Measurements from ENCODE around the gene KIAA0825.

KIAA0825 gene

DNA sequence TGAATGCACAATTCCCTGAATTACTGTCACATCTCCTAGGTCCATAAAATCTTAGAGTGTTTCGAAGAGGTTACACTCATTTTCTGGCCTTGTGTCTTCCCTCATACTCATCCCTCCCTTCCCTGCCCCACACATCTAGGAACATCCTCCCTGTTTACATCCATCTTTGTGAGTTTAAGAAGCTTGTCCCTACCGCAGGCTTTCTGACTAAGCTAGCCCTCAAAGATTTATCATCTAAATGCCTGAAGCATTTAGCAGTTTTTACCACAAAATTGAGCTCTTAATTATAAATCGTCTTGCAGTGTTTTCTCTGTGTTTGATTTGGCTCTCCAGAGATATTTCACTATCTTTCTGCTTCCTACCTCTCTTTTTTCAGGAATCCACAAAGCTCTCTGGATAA, 374.8 kb downstream of the KIAA0825 start:
- no peak for DNase-seq (ENCODE audit: low spot score)

DNA sequence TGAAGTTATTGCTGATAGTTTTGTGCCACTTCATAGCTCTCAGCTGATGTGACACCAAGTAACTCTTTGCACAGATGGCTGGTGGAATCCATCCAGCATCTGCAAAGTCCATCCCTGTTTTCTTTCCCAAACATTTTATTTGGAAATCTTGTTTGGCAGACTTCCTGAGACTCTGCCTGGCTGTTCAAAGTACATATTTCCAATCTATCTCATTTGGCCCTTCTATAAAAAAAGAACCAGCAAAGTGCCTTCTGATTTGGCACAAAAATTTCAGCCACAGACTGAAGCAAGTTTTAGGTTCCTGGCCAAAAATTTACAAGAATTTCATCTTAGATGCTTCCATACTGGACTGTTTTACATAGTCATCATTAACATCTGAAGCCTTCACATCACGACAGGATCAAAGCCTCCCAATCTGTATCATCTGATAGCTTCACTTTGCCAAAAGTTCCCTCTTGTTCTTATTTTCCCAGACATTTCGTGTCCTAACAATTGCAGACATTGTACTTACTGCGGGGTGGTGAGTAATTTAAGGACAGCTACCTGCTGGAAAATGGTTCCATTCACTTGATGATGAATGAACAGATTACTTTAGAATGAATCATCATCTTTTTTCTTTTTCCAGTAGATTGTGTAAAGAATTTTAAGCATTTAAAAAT, 377.3 kb downstream of the KIAA0825 start:
- DNase-seq (ENCODE audit: low spot score), result no peak

DNA sequence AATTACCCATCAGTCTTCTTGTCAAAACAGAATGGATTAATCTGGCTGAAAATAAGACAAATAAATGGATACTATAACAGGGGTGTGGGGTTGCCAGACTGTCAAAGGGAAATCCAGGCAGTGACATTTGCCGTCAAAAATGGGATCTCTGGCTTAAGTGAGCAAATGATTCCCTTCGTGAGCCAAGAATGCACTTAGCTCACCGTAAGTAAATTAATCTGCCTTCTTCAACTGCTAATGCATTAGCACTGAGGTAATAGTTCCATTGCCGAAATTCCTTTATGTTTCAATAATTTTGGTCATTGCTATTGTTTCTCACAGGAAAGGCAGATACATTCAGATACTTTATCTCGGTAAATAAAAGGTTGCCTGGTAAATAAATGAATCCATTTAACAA, 377.8 kb downstream of the KIAA0825 start:
- DNase-seq (ENCODE audit: low spot score), result no peak

DNA sequence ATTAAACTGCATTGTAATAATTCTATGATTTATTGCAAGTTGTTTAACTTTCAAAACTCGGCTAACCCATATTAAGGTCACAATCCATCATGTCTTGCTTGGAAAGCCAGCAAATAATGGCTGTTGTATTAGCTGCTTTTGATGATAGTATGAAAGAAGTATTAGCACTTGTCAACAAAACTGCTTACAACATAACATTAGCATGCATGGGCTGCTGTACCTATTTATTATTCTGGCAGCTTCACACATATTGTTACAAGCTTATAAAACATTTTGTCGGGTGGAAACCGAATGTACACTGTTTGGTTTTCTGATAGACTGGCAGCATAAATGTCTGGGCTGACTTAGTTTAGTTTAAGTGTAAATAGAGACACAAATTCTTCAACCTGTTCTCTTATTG, 378.3 kb downstream of the KIAA0825 start:
- no peak for DNase-seq (ENCODE audit: low spot score)

DNA sequence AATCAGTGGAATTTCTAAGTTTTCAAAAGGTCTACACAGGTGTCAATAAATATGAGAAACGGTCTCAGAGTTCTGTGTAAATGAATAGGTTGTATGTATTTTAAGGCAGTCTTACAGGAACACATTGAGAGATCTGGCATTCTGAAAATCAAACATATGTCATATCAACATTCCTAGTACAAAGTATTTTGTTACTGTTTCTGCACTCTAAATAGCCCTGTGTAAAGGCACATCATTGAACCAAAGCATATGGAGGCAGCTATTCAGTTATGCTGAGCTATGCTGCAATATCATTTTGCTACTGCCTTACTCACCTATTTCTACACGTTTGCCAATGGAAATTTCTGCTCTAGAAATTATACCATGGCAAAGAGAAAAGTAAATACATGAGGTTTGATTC, 379.1 kb downstream of the KIAA0825 start:
- DNase-seq (ENCODE audit: low spot score), result no peak

DNA sequence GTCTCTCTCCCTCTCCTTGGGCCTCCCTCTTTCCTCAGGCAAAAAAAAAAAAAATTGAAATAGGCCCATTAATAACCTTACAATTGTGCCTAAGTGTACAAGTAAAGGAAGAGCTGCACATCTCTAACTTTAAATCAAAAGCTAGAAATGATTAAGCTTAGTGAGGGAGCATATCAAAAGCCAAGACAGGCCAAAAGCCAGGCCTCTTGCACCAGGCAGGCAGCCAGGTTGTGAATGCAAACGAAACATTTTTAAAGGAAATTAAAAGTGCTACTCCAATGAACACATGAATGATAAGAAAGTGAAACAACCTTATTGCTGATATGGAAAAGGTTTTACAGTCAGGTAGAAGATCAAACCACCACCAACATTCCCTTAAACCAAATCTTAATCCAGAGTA, 383.4 kb downstream of the KIAA0825 start:
- no peak for DNase-seq (ENCODE audit: low spot score)

DNA sequence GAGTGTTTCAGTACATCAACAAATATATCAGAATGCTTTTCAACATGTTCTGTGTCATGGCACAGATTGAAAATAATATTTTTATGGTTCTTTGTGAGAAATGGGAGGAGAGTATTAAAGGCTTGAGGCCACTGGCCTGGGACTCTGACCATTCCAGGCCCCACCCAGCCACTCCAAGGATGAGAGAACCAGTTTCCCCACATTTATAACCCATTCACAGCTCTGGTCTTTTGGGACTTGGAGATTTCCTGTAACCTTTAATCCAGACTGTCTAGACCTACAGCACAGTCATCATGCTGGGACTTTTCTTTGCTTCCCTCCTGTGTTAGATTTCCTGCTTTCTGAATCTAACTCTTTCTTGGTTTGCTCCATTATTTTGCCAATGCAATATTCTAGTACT, 389.6 kb downstream of the KIAA0825 start:
- DNase-seq (ENCODE audit: low spot score), result no peak

DNA sequence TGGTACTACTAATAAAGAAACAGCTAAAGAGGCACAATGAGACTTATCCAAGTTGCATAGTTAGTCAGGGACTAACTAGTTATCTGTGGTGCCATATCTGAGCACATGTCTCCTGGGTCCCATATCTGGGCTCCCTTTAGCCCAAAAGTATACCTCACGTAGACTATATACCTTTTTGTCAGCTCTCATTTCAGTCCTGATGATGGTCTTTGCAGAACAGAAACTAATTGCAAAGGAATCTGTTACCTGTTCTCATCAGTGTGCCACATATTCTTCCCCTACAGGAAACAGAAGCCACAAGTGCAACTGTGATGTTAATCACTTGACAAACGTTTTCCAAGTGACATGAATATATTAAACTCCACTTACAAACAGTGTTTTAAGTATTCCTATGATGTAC, 395.2 kb downstream of the KIAA0825 start:
- no peak for DNase-seq (ENCODE audit: low spot score)

DNA sequence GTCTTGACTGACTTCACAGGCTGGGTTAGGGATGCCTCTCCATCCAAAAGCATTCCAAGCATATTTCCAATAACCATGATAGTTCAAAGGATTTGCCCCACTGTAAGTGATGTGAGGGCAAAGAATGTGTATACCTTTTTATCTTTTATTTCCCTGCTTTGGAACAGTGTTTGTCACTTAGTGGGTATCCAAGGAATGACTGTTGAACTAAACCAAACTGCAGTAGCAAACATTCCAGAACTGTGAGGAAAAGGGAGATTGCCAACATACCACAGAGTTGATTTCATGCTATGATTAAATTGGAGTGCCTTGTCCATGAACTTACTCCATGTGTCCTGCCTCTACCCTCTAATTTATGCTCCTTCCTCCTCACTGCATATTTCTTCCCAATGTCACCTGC, 400.0 kb downstream of the KIAA0825 start:
- DNase-seq (ENCODE audit: low spot score), result no peak

DNA sequence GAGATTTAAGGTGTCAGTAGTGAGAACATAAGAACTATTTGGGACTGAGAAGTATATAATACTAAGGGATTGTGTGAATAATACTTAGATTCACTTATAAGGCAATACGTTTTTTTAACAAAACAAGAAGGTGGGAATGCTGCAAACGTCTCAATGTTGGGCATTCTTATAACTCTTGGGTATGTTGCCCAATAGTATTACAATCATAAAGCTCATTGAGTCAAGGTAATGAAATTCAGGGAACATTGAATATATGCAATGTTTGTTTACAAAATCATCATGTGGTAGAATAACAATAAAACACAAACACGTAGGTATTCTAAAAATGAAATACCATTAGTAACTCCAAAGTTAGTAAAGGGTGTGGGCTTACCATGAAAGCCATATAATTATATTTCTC, 400.7 kb downstream of the KIAA0825 start:
- DNase-seq (ENCODE audit: low spot score), result no peak

DNA sequence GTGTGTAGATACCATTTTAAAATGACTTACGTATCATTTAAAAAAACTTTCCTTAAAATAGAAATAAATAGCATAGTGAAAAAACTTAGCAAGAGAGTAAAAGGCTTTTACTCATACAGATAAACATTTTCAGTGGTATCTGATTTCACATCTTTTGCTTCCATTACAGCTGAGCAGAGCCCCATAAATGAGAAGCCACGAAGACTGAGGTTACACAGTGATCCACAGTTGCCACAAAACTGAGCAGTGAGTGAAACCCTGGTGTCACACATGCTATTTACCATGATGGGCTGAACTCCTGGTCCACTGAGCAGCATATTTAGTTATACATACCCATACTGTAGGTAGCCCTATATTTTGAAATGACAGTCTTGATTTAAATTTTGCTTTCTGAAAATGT, 401.2 kb downstream of the KIAA0825 start:
- no peak for DNase-seq (ENCODE audit: low spot score)

DNA sequence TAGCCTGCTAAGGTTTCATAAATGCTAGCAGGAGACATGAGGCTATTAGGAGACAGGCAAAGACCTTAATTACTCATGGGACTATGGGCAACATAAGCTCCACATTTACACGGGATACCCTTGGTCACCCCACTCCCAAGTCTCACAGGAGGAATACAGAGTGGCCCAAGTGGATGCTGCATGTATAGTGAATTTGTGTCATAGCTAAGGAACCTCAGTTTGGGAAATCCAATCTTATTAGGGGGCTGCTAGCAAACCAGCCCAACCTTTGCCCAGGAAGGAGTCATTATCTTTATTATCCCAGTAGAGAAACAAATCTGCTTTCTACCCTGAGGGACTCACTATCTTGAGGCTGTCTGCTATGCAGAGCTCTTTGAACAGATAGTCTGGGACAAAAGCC, 405.9 kb downstream of the KIAA0825 start:
- DNase-seq (ENCODE audit: low spot score), result no peak

DNA sequence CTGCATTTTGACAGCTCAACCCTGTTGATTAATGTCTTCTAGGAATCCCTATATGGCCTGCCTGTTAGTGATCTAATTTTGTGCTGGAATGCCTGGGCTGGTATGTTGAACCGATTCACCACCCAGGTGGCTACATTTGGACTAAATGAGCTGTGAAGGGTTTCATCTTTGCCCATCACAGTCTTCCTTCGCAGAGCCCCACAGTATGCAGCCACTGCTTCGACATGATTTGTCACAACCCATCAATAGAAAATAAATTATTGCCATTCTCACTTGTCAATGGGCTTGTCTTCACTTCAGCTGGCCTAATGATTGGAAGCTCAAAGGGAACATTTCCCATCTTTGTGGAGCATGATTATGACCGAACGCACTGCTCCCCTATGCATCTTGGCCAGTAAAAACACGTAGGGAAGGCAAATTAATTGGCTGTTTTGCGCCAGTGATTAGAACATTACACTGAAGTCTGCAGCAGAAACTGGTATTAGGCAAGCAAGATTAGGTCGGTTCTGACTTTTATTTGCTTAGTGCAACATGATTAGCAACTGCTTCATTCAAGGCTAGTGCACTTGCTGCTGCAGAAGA, 408.5 kb downstream of the KIAA0825 start:
- no peak for DNase-seq (ENCODE audit: low spot score)

DNA sequence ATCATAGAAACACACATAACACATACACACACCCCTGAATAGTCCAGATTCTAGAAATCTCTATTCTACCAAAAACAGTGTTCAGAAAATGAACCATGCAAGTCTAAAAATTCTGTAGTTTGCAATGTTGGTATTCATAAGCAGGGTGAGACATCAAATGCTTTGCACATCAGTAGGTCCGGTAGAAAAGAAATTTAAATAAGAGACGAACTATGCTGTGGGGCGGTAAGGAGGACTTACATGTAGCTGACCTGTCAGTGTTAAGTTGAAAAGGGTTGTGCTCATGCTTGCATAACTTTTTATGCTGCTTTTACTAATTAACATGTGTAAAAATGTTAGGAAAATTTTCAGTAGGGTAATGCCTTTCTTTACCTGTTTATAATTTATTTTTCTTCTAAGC, 409.1 kb downstream of the KIAA0825 start:
- no peak for DNase-seq (ENCODE audit: low spot score)

DNA sequence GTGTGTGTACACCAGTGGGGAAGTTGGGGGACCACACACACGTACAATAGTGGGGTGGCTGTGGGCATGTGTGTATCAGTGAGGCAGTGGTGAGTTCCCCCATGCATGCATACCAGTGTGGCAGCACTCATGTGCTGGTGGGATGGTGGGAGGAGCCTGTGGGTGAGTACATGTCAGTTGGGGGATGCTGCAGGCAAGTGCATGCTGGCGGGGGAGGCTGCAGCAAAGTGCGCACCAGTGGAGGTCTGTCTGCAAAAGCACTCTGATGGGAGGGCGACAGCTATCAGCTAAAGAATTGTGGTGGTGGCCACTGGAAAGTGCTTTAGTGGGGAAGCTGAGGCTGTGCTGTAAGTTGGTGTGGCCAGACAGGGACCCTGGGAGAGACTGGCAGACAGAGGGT, 418.8 kb downstream of the KIAA0825 start:
- no peak for DNase-seq (ENCODE audit: low spot score)

DNA sequence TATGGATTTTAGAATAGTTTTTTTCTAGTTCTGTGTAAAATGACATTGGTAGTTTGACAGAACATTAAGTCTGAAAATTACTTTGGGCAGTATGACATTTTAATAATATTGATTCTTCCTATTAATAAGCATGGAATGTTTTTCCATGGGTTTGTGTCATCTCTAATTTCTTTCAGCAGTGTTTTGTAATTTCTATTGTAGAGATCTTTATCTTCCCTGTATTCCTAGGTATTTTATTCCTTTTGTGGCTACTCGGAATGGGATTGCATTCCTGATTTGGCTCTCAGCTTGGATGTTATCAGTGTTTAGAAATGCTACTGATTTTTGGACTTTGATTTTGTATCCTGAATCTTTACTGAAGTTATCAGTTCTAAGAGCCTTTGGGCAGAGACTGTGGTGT, 420.4 kb downstream of the KIAA0825 start:
- DNase-seq (ENCODE audit: low spot score), result no peak

DNA sequence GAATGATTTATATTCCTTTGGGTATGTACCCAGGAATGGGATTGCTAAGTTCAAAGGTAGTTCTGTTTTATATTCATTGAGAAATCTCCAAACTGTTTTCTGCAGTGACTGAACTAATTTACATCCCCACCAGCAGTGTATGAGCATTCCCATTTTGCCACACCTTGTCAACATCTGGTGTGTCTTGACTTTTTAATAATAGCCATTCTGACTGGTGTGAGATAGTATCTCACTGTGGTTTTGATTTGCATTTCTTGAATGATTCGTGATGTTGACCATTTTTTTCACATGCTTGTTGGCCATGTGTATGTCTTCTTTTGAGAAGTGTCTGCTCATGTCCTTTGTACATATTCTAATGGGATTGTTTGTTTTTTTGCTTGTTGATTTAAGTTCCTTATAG, 421.5 kb downstream of the KIAA0825 start:
- DNase-seq (ENCODE audit: low spot score), result no peak

DNA sequence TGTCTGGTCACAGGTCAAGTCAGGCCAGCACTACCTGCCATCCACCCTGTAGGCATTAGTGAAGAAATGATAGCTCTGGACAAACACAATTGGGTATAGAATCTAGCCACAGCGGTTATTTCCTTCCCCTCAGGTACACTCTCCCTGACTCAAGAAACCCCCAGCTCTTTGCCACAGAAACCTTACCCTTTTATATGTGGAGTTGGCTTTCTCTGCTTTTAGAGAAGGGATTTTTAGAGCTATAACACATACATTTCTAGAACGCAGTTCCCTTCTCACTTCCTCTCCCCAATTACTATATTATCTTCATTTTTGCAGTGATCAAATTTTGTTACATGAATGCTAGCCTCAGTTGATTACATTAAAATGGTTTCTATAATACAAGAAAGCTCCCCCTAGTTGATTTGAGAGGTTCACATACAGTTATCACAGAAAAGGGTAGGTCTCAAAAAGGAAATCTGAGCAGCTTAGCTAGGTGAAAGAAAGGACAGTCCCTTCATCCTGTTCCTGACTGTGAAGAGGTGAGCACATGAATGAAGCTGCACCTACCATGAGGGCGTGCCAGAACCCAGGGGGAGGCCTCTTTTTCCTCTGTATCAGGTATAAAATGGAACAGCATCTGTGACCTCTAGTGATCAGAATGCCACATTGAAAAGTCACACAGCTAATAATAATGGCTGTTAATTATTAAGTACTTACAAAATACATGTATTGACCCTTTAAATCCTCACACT, 425.6 kb downstream of the KIAA0825 start:
- DNase-seq (ENCODE audit: low spot score), result no peak

DNA sequence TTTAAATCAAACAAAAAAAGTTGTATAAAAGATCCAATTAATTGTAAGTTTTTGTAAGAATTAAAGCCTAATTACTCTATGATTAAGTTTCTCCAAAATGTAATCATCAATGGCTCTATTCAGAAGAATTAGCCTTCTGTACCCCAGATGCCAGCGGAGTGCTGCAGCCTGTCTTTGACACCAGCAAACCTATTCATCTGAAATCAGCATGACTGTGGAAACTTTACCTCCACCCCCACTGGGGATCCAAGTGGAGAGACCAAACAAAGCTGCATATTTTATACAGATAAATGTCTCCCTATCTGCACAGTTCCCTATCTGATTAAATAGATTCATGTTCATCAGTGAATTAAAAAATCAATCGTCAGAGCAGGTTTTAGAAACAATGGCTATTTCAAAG, 426.8 kb downstream of the KIAA0825 start:
- no peak for DNase-seq (ENCODE audit: low spot score)

DNA sequence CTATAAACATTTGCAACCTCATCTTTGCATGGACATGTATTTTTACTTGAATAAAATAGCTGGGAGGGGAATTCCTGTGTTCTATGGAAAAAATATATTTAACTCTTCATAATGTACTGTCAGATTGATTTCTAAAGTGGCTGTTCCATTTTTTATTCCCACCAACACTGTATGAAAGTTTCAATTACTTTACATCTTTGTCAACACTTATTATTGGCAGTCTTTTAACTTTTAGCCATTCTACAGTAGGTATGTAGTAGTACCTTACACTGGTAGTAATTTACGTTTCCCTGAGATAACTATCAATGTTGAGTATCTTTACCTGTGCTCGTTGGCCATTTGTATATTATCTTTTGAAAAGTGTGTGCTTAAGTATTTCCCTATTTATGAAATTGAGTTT, 429.7 kb downstream of the KIAA0825 start:
- no peak for DNase-seq (ENCODE audit: low spot score)

DNA sequence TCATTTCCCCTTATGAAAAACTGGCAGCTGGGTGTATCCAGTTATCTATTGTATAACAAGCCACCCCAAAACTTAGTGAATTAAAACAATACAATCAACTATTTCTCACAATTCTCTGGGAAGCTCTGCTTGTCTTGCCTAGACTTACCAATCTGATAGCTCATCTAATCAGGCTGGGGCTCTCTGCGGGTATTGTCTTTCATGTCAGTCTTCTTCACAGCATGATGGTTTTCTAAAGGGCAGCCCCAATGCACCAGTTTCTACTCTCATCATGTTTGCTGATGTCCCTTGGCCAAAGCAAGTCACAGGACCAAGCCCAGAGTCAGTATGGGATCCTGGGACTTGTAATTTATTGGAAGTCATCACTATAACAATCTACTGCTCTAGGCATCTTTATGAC, 433.5 kb downstream of the KIAA0825 start:
- DNase-seq (ENCODE audit: low spot score), result no peak

DNA sequence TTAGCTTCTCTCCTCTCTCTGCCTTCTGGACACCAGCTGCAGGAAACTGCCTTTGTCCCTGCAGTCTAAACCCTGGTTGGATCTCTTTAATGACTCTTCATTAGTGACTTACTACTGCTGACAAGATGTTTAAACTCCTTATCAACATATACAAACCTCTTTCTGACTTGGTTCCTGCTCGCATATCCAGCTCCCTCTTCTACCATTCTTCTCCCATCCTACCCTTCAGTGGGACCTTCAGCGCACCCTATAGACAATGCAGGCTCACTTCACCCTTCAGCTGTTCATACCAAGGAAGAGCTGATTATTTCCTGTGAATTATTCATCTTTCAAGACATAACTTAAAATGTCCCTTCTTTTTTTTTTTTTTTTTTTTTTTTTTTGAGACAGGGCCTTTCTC, 436.5 kb downstream of the KIAA0825 start:
- no peak for DNase-seq (ENCODE audit: low spot score)

DNA sequence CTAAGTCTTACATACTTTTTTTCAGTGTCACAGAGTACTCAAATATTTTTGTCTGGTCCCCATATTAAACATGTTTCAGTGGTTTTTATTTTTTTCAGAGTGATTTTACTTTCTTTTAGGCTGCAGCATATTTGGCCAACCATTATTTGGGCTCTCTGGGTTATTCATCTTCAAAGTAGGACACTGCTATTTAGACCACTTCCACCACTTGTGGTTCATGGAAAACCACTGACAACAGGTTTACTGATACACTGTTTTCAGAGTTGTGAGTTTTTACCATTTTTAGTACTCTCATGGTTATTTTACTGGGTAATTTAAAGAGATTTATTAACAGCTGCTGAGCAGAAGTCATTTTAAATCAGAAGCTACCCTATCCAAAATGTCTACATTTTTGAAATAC, 437.6 kb downstream of the KIAA0825 start:
- no peak for DNase-seq (ENCODE audit: low spot score)

DNA sequence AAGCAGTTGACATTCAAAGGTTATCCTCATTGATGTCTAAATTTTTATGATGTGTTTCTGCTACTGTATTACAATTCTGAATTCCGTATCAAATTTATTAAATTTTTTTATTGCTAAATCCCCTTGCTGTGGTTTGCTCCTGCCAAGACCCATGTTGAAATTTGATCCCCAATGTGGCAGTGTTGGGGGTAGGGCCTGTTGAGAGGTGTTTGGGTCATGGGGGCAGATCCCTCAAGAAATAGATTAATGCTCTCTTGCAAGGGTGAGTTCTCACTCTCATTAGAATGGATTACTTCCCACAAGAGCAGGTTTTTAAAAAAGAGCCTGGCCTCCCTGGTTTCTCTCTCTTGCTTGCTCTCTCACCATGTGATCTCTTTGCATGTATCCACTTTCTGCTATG, 442.5 kb downstream of the KIAA0825 start:
- no peak for DNase-seq (ENCODE audit: low spot score)

All from ecto neural progenitor cell (in vitro differentiated cells).